SK-N-SH (cell line): ENCODE results near the gene CRELD2. TPM values are rescaled to one million over a fixed set of nuclear protein-coding genes. Genes with fewer than 3 reads are reported as not detected.

Experiments
- CTCF ChIA-PET: fragments of 300-600, 350-600 bp; formaldehyde crosslinking; extraction: SDS; loops from one replicate; lab custom pipeline; 2021; lab: Yijun Ruan, JAX
- POLR2A ChIA-PET: fragments of 350-600 bp; sonication (Branson Sonifier 250); formaldehyde crosslinking; extraction: SDS; loops from one replicate; lab custom pipeline; 2020; ENCODE audit warnings: antibody characterized with exemption, inconsistent platforms; lab: Yijun Ruan, JAX
- DNase-seq: peaks from one replicate; pipeline ENCODE4 v3.0.0; 2012
- H2AFZ ChIP-seq: fragments of 200-600 bp; sonication (generic); 2 replicates; pipeline ENCODE4 v1.8.1; 2016; ENCODE audit warnings: antibody characterized with exemption, mild to moderate bottlenecking, low read depth
- H3F3A ChIP-seq: fragments of 200-600 bp; sonication (generic); replicated peaks from 2 replicates; pipeline ENCODE3; 2016; ENCODE audit warnings: antibody characterized with exemption, mild to moderate bottlenecking; ENCODE audit not compliant: insufficient read depth
- H3K27ac ChIP-seq, 2 experiments: fragments of 200-500 bp in 1 of 2; fragments of 200-600 bp in 1 of 2; sonication (Bioruptor generic) in 1 of 2; sonication (generic), shearing (Covaris generic) in 1 of 2; 2 replicates each; pipeline versions ENCODE4 v1.5.1 to v1.6.1; 2014 to 2016; ENCODE audit warnings: low read depth in 2 of 2, inconsistent platforms in 1 of 2, low read length in 1 of 2, mild to moderate bottlenecking in 1 of 2, mixed read lengths in 1 of 2
- H3K27me3 ChIP-seq: fragments of 200-600 bp; sonication (generic), shearing (Covaris generic); 2 replicates; pipeline ENCODE4 v1.6.1; 2016; ENCODE audit warnings: mixed run types; ENCODE audit not compliant: insufficient read depth
- H3K36me3 ChIP-seq, 2 experiments: fragments of 200-500 bp in 1 of 2; fragments of 200-600 bp in 1 of 2; sonication (Bioruptor generic) in 1 of 2; sonication (generic) in 1 of 2; replicated peaks in 1 of 2; 2 replicates each; pipeline versions ENCODE3 to v1.5.1; 2014 to 2016; ENCODE audit warnings: low read length in 1 of 2, mild to moderate bottlenecking in 1 of 2; ENCODE audit not compliant: insufficient read depth in 2 of 2, control insufficient read depth in 1 of 2
- H3K4me1 ChIP-seq, 2 experiments: fragments of 200-500 bp in 1 of 2; fragments of 200-600 bp in 1 of 2; sonication (Bioruptor generic) in 1 of 2; sonication (generic), shearing (Covaris generic) in 1 of 2; 2 replicates each; pipeline versions ENCODE4 v1.5.1 to v1.6.1; 2014 to 2016; ENCODE audit warnings: low read depth in 1 of 2, low read length in 1 of 2, mixed run types in 1 of 2; ENCODE audit not compliant: insufficient read depth in 2 of 2, control insufficient read depth in 1 of 2
- H3K4me2 ChIP-seq: fragments of 200-600 bp; sonication (generic), shearing (Covaris generic); 2 replicates; pipeline ENCODE4 v1.6.1; 2017; ENCODE audit warnings: mixed run types
- H3K4me3 ChIP-seq, 2 experiments: fragments of 200-500 bp in 1 of 2; fragments of 200-600 bp in 1 of 2; sonication (Bioruptor generic) in 1 of 2; sonication (generic), shearing (Covaris generic) in 1 of 2; 2 replicates each; pipeline versions ENCODE4 v1.5.1 to v1.8.1; 2014 to 2016; ENCODE audit warnings: low read depth in 2 of 2, inconsistent platforms in 1 of 2, low read length in 1 of 2, mild to moderate bottlenecking in 1 of 2, mixed read lengths in 1 of 2, moderate library complexity in 1 of 2
- H3K79me2 ChIP-seq: fragments of 200-600 bp; sonication (generic); 2 replicates; pipeline ENCODE4 v1.8.1; 2017; ENCODE audit warnings: mild to moderate bottlenecking; ENCODE audit not compliant: insufficient read depth
- H3K9ac ChIP-seq: fragments of 200-600 bp; sonication (generic); 2 replicates; pipeline ENCODE4 v1.6.1; 2017; ENCODE audit warnings: mixed run types
- H3K9me2 ChIP-seq: fragments of 200-600 bp; sonication (generic); 2 replicates; pipeline ENCODE4 v1.6.1; 2017; ENCODE audit warnings: mixed run types
- H3K9me3 ChIP-seq: fragments of 200-600 bp; sonication (generic); 2 replicates; pipeline ENCODE4 v1.6.1; 2017; ENCODE audit warnings: mixed run types, mild to moderate bottlenecking, moderate library complexity
- H4K20me1 ChIP-seq: fragments of 200-600 bp; sonication (generic); 2 replicates; pipeline ENCODE4 v1.6.1; 2017; ENCODE audit warnings: mild to moderate bottlenecking, mixed run types; ENCODE audit not compliant: insufficient read depth
- GABPA ChIP-seq: IDR thresholded peaks from 2 replicates; pipeline ENCODE4 v1.4.0; 2012; ENCODE audit warnings: low read depth, mild to moderate bottlenecking
- GATA2 ChIP-seq: sonication (generic); formaldehyde crosslinking; IDR thresholded peaks from 2 replicates; pipeline ENCODE4 v1.5.0; 2020; ENCODE audit warnings: mild to moderate bottlenecking, missing genetic modification reagents
- IRF3 ChIP-seq: fragments of 150-350 bp; IDR thresholded peaks from 2 replicates; pipeline ENCODE4 v1.6.1; 2016; ENCODE audit warnings: mild to moderate bottlenecking, low read depth, low read length
- MAX ChIP-seq: IDR thresholded peaks from 2 replicates; pipeline ENCODE4 v1.4.0; 2012; ENCODE audit warnings: low read depth
- MEF2A ChIP-seq: IDR thresholded peaks from 2 replicates; pipeline ENCODE4 v1.4.0; 2012; ENCODE audit warnings: low read depth, borderline replicate concordance
- NFIC ChIP-seq: IDR thresholded peaks from 2 replicates; pipeline ENCODE4 v1.4.0; 2012; ENCODE audit warnings: borderline replicate concordance
- NRF1 ChIP-seq: IDR thresholded peaks from 2 replicates; pipeline ENCODE4 v1.6.1; 2012; ENCODE audit warnings: low read depth, mild to moderate bottlenecking, low read length
- RAD21 ChIP-seq: IDR thresholded peaks from 2 replicates; pipeline ENCODE4 v1.6.1; 2012; ENCODE audit warnings: mild to moderate bottlenecking, low read length
- RCOR1 ChIP-seq: fragments of 150-350 bp; IDR thresholded peaks from 2 replicates; pipeline ENCODE4 v1.6.1; 2017; ENCODE audit warnings: antibody characterized with exemption, low read length
- TAF1 ChIP-seq: IDR thresholded peaks from 2 replicates; pipeline ENCODE4 v1.6.1; 2012; ENCODE audit warnings: low read depth, mild to moderate bottlenecking, low read length, moderate library complexity, borderline replicate concordance
- TEAD4 ChIP-seq: IDR thresholded peaks from 2 replicates; pipeline ENCODE4 v1.4.0; 2012; ENCODE audit warnings: mild to moderate bottlenecking, borderline replicate concordance; ENCODE audit not compliant: insufficient read depth
- USF1 ChIP-seq: IDR thresholded peaks from 2 replicates; pipeline ENCODE4 v1.4.0; 2012; ENCODE audit warnings: low read depth, borderline replicate concordance
- YY1 ChIP-seq: IDR thresholded peaks from 2 replicates; pipeline ENCODE4 v1.4.0; 2012; ENCODE audit warnings: low read depth, mild to moderate bottlenecking
- ZBTB33 ChIP-seq: IDR thresholded peaks from 2 replicates; pipeline ENCODE4 v1.4.0; 2012; ENCODE audit warnings: low read depth, borderline replicate concordance
- WGBS: methylation state at CpG from one replicate; pipeline ENCODE4 v1.1.6; 2017; ENCODE audit warnings: low lambda C conversion rate; 5-methylcytosine and 5-hydroxymethylcytosine counted together
- polyA plus RNA-seq, 3 experiments: library from polyadenylated mRNA; depleted of rRNA; stranded (reverse); fragments of >200 nt; gene quantifications; 2 replicates each; pipeline ENCODE4 v1.2.3, GENCODE V29; 2012

The CRELD2 gene
- polyA plus RNA-seq, 1 of the 3 experiments (the other 2 are of a cell fraction) = 113 TPM

GRCh38 chr22:49936973-49937757 is 18.7 kb downstream of the CRELD2 start:
- no peaks in the 10 kb centered on the region for H3K9me2 ChIP-seq
- 95% methylated on average over 9 of the region's 21 CpGs for WGBS
- no peak overlapping the region for H2AFZ ChIP-seq
- TF ChIP-seq TEAD4 (no peak), USF1 (no peak), MEF2A (no peak)
- TF ChIP-seq, all 33 proteins: peak for 0
- Histone ChIP-seq H3K9me3 (no peaks in the 10 kb centered on the region), H3F3A (no peaks in the 10 kb centered on the region), H3K27ac (no peak overlapping the region), H4K20me1 (no peaks in the 10 kb centered on the region), H3K36me3 (no peaks in the 10 kb centered on the region), H3K4me2 (no peak overlapping the region), H3K9ac (no peak overlapping the region), H3K27me3 (no peaks in the 10 kb centered on the region), H3K4me3 (no peak overlapping the region), H3K79me2 (no peaks in the 10 kb centered on the region), H3K4me1 (peaks cover 6 to 23% of the 10 kb centered on the region in 2 experiments; a peak in 2 of 4 replicates)
- POLR2A ChIA-PET = no interaction called here
- no peak for DNase-seq
- CTCF ChIA-PET = interaction anchor here (1.7 kb wide), 1 partner anchor 93 kb away, joined by 8 read pairs; no protein-coding TSS in a partner anchor

- ChIA-PET CTCF (interaction anchor here (1.2 kb wide), 1 partner anchor 8 kb away, joined by 3 read pairs; no protein-coding TSS in a partner anchor), POLR2A (no interaction called here)
- Histone ChIP-seq H3K4me2 (no peak overlapping the region), H3K27ac (no peak overlapping the region), H3K79me2 (no peaks in the 10 kb centered on the region), H3K9ac (no peak overlapping the region), H2AFZ (no peak overlapping the region), H3K9me3 (no peaks in the 10 kb centered on the region), H3K4me1 (peaks cover 6 to 23% of the 10 kb centered on the region in 2 experiments; a peak in 2 of 4 replicates), H3K4me3 (no peak overlapping the region), H3F3A (no peaks in the 10 kb centered on the region), H3K36me3 (no peaks in the 10 kb centered on the region), H3K9me2 (no peaks in the 10 kb centered on the region), H3K27me3 (no peaks in the 10 kb centered on the region), H4K20me1 (no peaks in the 10 kb centered on the region)
- TF ChIP-seq GABPA (no peak), ZBTB33 (no peak), YY1 (no peak), NRF1 (no peak), TEAD4 (no peak), RAD21 (no peak), NFIC (no peak), GATA2 (CRISPR knock-in tag) (no peak), MAX (no peak), IRF3 (no peak), RCOR1 (no peak), TAF1 (no peak)
- 96% methylated on average over 19 of the region's 27 CpGs for WGBS
- DNase-seq = no peak
Observed at GRCh38 chr22:49937758-49938564, 19.5 kb downstream of the CRELD2 start.
